ENCODE results near the gene CASP8AP2.

GRCh38 chr6:89803271-89803670 is 26.4 kb upstream of the CASP8AP2 start:
- TF ChIP-seq CTCF (conservative IDR thresholded peaks at IDR 0.05; ENCODE audit: low read depth in 2 of 2) (no peak), POLR2AphosphoS5 (IDR thresholded peaks at IDR 0.05; ENCODE audit: low read depth) (no peak), CREB1 (CRISPR knock-in tag; IDR thresholded peaks at IDR 0.05; ENCODE audit: low read depth) (no peak), STAT1 (IDR thresholded peaks at IDR 0.05; ENCODE audit: unreplicated experiment) (no peak), REST (IDR thresholded peaks at IDR 0.05; ENCODE audit: unreplicated experiment) (no peak), EZH2 (IDR thresholded peaks at IDR 0.05; ENCODE audit: low read depth, unreplicated experiment) (no peak), EZH2phosphoT487 (IDR thresholded peaks at IDR 0.05; ENCODE audit: unreplicated experiment) (no peak), ETS1 (IDR thresholded peaks at IDR 0.05) (no peak), JUNB (IDR thresholded peaks at IDR 0.05; ENCODE audit: unreplicated experiment) (no peak), ZNF331 (CRISPR knock-in tag; IDR thresholded peaks at IDR 0.05; ENCODE audit: low read depth) (no peak), NANOG (IDR thresholded peaks at IDR 0.05; ENCODE audit: borderline replicate concordance) (no peak), ZNF114 (CRISPR knock-in tag; IDR thresholded peaks at IDR 0.05) (no peak)
- TF ChIP-seq, protein P1, sequence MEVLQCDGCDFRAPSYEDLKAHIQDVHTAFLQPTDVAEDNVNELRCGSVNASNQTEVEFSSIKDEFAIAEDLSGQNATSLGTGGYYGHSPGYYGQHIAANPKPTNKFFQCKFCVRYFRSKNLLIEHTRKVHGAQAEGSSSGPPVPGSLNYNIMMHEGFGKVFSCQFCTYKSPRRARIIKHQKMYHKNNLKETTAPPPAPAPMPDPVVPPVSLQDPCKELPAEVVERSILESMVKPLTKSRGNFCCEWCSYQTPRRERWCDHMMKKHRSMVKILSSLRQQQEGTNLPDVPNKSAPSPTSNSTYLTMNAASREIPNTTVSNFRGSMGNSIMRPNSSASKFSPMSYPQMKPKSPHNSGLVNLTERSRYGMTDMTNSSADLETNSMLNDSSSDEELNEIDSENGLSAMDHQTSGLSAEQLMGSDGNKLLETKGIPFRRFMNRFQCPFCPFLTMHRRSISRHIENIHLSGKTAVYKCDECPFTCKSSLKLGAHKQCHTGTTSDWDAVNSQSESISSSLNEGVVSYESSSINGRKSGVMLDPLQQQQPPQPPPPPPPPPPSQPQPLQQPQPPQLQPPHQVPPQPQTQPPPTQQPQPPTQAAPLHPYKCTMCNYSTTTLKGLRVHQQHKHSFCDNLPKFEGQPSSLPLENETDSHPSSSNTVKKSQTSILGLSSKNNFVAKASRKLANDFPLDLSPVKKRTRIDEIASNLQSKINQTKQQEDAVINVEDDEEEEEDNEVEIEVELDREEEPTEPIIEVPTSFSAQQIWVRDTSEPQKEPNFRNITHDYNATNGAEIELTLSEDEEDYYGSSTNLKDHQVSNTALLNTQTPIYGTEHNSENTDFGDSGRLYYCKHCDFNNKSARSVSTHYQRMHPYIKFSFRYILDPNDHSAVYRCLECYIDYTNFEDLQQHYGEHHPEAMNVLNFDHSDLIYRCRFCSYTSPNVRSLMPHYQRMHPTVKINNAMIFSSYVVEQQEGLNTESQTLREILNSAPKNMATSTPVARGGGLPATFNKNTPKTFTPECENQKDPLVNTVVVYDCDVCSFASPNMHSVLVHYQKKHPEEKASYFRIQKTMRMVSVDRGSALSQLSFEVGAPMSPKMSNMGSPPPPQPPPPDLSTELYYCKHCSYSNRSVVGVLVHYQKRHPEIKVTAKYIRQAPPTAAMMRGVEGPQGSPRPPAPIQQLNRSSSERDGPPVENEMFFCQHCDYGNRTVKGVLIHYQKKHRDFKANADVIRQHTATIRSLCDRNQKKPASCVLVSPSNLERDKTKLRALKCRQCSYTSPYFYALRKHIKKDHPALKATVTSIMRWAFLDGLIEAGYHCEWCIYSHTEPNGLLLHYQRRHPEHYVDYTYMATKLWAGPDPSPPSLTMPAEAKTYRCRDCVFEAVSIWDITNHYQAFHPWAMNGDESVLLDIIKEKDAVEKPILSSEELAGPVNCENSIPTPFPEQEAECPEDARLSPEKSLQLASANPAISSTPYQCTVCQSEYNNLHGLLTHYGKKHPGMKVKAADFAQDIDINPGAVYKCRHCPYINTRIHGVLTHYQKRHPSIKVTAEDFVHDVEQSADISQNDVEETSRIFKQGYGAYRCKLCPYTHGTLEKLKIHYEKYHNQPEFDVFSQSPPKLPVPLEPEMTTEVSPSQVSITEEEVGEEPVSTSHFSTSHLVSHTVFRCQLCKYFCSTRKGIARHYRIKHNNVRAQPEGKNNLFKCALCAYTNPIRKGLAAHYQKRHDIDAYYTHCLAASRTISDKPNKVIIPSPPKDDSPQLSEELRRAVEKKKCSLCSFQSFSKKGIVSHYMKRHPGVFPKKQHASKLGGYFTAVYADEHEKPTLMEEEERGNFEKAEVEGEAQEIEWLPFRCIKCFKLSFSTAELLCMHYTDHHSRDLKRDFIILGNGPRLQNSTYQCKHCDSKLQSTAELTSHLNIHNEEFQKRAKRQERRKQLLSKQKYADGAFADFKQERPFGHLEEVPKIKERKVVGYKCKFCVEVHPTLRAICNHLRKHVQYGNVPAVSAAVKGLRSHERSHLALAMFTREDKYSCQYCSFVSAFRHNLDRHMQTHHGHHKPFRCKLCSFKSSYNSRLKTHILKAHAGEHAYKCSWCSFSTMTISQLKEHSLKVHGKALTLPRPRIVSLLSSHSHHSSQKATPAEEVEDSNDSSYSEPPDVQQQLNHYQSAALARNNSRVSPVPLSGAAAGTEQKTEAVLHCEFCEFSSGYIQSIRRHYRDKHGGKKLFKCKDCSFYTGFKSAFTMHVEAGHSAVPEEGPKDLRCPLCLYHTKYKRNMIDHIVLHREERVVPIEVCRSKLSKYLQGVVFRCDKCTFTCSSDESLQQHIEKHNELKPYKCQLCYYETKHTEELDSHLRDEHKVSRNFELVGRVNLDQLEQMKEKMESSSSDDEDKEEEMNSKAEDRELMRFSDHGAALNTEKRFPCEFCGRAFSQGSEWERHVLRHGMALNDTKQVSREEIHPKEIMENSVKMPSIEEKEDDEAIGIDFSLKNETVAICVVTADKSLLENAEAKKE (CRISPR knock-in tag; IDR thresholded peaks at IDR 0.05) = no peak
